A673 (cell line): ENCODE results near the gene NXPH2.

Experiments used
- EZH2 ChIP-seq: fragments of 200-600 bp; sonication (generic); IDR thresholded peaks from 2 replicates; pipeline ENCODE4 v1.6.1; 2017; ENCODE audit warnings: borderline replicate concordance, low read depth, mild to moderate bottlenecking, mixed read lengths, antibody characterized with exemption, low read length; ENCODE audit not compliant: poor library complexity, severe bottlenecking
- TF ChIP-seq, protein P1 (sequence below): fragments of 300-800, 200-600 bp; sonication (generic); conservative IDR thresholded peaks from 2 replicates; pipeline ENCODE4 v1.5.1; 2017; ENCODE audit warnings: low read depth, mild to moderate bottlenecking, antibody characterized with exemption, low read length, moderate library complexity, mixed read lengths

DNA sequence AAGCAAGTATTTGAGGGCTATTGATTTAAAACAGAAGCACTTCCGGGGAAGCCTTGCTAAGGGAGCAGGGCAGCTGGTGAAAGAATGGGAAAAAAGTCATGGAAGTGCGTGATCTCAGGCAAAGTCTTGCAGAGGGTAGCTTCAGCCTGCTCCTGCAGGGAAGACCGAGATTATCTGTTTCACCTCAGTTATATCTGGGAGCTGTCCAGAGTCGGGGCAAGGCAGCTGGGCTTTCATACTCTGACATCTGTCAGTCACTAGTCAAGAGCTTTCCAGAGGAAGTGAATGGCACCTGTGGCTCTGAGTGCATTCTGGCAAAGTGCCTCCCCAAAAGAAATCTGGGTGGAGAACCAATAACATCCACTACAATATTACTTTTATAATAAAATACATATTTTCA is 8.7 kb downstream of the NXPH2 start:
- no peak for TF ChIP-seq EZH2
- TF ChIP-seq, protein P1, sequence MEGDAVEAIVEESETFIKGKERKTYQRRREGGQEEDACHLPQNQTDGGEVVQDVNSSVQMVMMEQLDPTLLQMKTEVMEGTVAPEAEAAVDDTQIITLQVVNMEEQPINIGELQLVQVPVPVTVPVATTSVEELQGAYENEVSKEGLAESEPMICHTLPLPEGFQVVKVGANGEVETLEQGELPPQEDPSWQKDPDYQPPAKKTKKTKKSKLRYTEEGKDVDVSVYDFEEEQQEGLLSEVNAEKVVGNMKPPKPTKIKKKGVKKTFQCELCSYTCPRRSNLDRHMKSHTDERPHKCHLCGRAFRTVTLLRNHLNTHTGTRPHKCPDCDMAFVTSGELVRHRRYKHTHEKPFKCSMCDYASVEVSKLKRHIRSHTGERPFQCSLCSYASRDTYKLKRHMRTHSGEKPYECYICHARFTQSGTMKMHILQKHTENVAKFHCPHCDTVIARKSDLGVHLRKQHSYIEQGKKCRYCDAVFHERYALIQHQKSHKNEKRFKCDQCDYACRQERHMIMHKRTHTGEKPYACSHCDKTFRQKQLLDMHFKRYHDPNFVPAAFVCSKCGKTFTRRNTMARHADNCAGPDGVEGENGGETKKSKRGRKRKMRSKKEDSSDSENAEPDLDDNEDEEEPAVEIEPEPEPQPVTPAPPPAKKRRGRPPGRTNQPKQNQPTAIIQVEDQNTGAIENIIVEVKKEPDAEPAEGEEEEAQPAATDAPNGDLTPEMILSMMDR = no peak
